PC-3 (cell line): Measurements from ENCODE around the gene PIK3C3. TPM values are rescaled to one million over a fixed set of nuclear protein-coding genes. Genes with fewer than 3 reads are reported as not detected.

Source experiments
- ATAC-seq: fragments of 200-7000 bp; cut with Tn5 transposase; 2 replicates; pipeline ENCODE4 v1.9.1; 2020; ENCODE audit warnings: mild to moderate bottlenecking, moderate library complexity
- BruUV-seq: library from RNA; stranded (reverse); fragments of 400-500 nt; replicated peaks from 2 replicates; lab custom pipeline; 2021; lab: Mats Ljungman, UMichigan
- CTCF ChIA-PET: fragments of 300-600 bp; sonication (Branson Sonifier 250); formaldehyde crosslinking; loops from one replicate; lab custom pipeline; 2022; ENCODE audit warnings: antibody characterized with exemption; lab: Charles Lee
- POLR2A ChIA-PET: fragments of 300-600 bp; sonication (Branson Sonifier 250); formaldehyde crosslinking; loops from one replicate; lab custom pipeline; 2022; ENCODE audit warnings: antibody characterized with exemption; ENCODE audit not compliant: unreplicated experiment; lab: Charles Lee
- DNase-seq: peaks from one replicate; pipeline ENCODE4 v3.0.0-alpha.2; 2015
- H2AFZ ChIP-seq: fragments of 300-600 bp; sonication (generic); 2 replicates; pipeline ENCODE4 v1.6.0; 2016; ENCODE audit warnings: antibody characterized with exemption, low read length
- H3F3A ChIP-seq: fragments of 300-600 bp; sonication (generic); one replicate; pipeline ENCODE4 v1.6.0; 2017; ENCODE audit warnings: antibody characterized with exemption, low read length, control low read depth, mild to moderate bottlenecking; ENCODE audit not compliant: unreplicated experiment
- H3K27ac ChIP-seq: fragments of 300-600 bp; sonication (generic); 2 replicates; pipeline ENCODE4 v1.5.1; 2016; ENCODE audit warnings: mild to moderate bottlenecking, low read length
- H3K27me3 ChIP-seq: fragments of 300-600 bp; sonication (generic); 2 replicates; pipeline ENCODE4 v1.6.1; 2016; ENCODE audit warnings: low read length, mixed read lengths
- H3K36me3 ChIP-seq: fragments of 300-600 bp; sonication (generic); 2 replicates; pipeline ENCODE4 v1.6.1; 2016; ENCODE audit warnings: low read depth, mixed run types, low read length, mixed read lengths
- H3K4me1 ChIP-seq: fragments of 300-600 bp; sonication (generic); 2 replicates; pipeline ENCODE4 v1.5.1; 2016; ENCODE audit warnings: low read length; ENCODE audit not compliant: insufficient read depth
- H3K4me2 ChIP-seq: fragments of 300-600 bp; sonication (generic); 2 replicates; pipeline ENCODE4 v1.6.0; 2016; ENCODE audit warnings: low read length
- H3K4me3 ChIP-seq: fragments of 300-600 bp; sonication (generic); 2 replicates; pipeline ENCODE4 v1.5.1; 2016; ENCODE audit warnings: mild to moderate bottlenecking, low read length, mixed read lengths
- H3K79me2 ChIP-seq: fragments of 300-600 bp; sonication (generic); 2 replicates; pipeline ENCODE4 v1.6.1; 2017; ENCODE audit warnings: low read length, mixed read lengths
- H3K9ac ChIP-seq: fragments of 300-600 bp; sonication (generic); 2 replicates; pipeline ENCODE4 v1.6.0; 2016; ENCODE audit warnings: mild to moderate bottlenecking, low read length
- H3K9me2 ChIP-seq: fragments of 300-600 bp; sonication (generic); replicated peaks from 2 replicates; pipeline ENCODE4 v1.6.1; 2016; ENCODE audit warnings: mixed run types, low read length, mixed read lengths
- H3K9me3 ChIP-seq: fragments of 300-600 bp; sonication (generic); 2 replicates; pipeline ENCODE4 v1.6.1; 2016; ENCODE audit warnings: low read length, mixed read lengths
- H4K20me1 ChIP-seq: fragments of 300-600 bp; sonication (generic); 2 replicates; pipeline ENCODE4 v1.6.1; 2016; ENCODE audit warnings: low read length, mixed read lengths
- CTCF ChIP-seq: fragments of 300-600 bp; sonication (generic); conservative IDR thresholded peaks from 2 replicates; pipeline ENCODE4 v1.5.1; 2017; ENCODE audit warnings: antibody characterized with exemption, low read depth, mild to moderate bottlenecking, low read length
- EZH2 ChIP-seq: fragments of 300-600 bp; sonication (generic); IDR thresholded peaks from one replicate; pipeline ENCODE4 v1.6.1; 2017; ENCODE audit warnings: antibody characterized with exemption, mild to moderate bottlenecking, low read length; ENCODE audit not compliant: unreplicated experiment
- EZH2phosphoT487 ChIP-seq: fragments of 300-600 bp; sonication (generic); IDR thresholded peaks from 2 replicates; pipeline ENCODE4 v1.6.1; 2018; ENCODE audit warnings: mild to moderate bottlenecking, antibody characterized with exemption, low read length, borderline replicate concordance
- intact Hi-C: fragments of 100-400 bp; cut with micrococcal nuclease; formaldehyde crosslinking; loops from 2 replicates; pipeline ENCODE4 v1.9.0; 2023
- total RNA-seq: library from RNA; depleted of rRNA; stranded (reverse); fragments of >200 nt; gene quantifications from 2 replicates; pipeline ENCODE4 v1.2.3, GENCODE V29; 2014

PIK3C3 gene
- total RNA-seq, 1 experiment from 2014 or later, result 25.9 TPM

DNA sequence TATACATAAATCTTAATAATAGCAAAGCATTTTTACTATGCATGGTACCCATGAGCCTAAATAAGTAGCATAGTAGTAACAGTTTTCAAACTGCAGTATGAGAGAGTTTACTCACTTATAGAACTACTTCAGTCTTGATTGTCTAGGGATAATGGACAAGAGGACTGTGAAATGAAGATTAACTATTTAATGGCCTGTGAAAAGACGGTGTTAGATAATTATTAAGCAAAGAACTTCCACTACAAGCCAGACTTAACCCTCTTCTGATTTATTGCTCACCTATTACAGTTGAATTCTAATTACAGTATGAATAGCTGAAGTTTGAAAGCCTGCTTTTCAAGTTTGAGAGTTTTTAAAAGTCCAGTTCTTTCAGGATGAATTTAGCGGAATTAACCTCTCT, 18.9 kb downstream of the PIK3C3 start:
- intact Hi-C loops, result no loop called here
- Histone ChIP-seq H3K4me1 (no peaks in the 10 kb centered on the region), H3K79me2 (no peaks in the 10 kb centered on the region), H3K36me3 (no peaks in the 10 kb centered on the region), H2AFZ (no peak overlapping the region), H3K4me2 (no peak overlapping the region), H3K27ac (no peak overlapping the region), H3K27me3 (no peaks in the 10 kb centered on the region), H3K4me3 (no peak overlapping the region), H4K20me1 (no peaks in the 10 kb centered on the region), H3K9me2 (no peaks in the 10 kb centered on the region), H3K9me3 (no peaks in the 10 kb centered on the region), H3K9ac (no peak overlapping the region), H3F3A (no peaks in the 10 kb centered on the region)
- DNase-seq (no peak), ATAC-seq (no peak)
- BruUV-seq, result no TSS peak
- TF ChIP-seq EZH2phosphoT487 (no peak), EZH2 (no peak), CTCF (no peak)
- ChIA-PET POLR2A (no interaction called here), CTCF (no interaction called here)

DNA sequence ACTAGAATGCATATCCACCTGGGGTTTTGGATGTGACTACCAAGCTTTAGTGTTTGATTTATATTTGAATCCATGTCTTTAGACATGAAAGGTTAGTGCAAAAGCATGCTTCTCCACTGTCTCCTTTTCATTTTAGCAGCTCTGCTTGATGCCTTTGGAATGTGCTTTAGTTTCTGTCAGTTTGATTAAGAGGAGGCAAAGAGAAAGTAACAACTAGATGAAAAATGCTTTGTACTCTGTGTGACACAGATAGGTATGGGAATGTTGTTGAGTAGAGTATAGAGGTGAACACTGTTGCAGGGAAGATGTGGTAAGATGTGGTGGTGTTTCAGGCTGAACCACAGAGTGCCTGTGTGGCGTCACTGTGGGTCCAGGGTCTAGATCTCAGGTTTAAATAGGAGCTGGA, 19.8 kb downstream of the PIK3C3 start:
- no peak for TF ChIP-seq EZH2
- no peak for TF ChIP-seq EZH2phosphoT487
- ATAC-seq, result no peak
- H3K27me3 ChIP-seq, result no peaks in the 10 kb centered on the region
- BruUV-seq, result no TSS peak
- H3K4me3 ChIP-seq, result no peak overlapping the region
- no peaks in the 10 kb centered on the region for H3K4me1 ChIP-seq
- H3K4me2 ChIP-seq, result no peak overlapping the region
- no peak for DNase-seq
- CTCF ChIA-PET, result no interaction called here
- H3K9me3 ChIP-seq, result no peaks in the 10 kb centered on the region
- no peak overlapping the region for H3K9ac ChIP-seq
- H3K36me3 ChIP-seq, result no peaks in the 10 kb centered on the region
- H3K9me2 ChIP-seq, result no peaks in the 10 kb centered on the region
- H3K79me2 ChIP-seq, result no peaks in the 10 kb centered on the region
- H3F3A ChIP-seq, result no peaks in the 10 kb centered on the region
- no peak overlapping the region for H2AFZ ChIP-seq
- no peaks in the 10 kb centered on the region for H4K20me1 ChIP-seq
- intact Hi-C loops, result no loop called here
- no peak overlapping the region for H3K27ac ChIP-seq
- POLR2A ChIA-PET, result no interaction called here

- Histone ChIP-seq H3F3A (no peaks in the 10 kb centered on the region), H4K20me1 (no peaks in the 10 kb centered on the region), H3K4me2 (no peak overlapping the region), H3K4me3 (no peak overlapping the region), H3K9me2 (no peaks in the 10 kb centered on the region), H3K9me3 (no peaks in the 10 kb centered on the region), H3K9ac (no peak overlapping the region), H3K79me2 (no peaks in the 10 kb centered on the region), H3K27ac (no peak overlapping the region), H3K36me3 (no peaks in the 10 kb centered on the region), H3K27me3 (no peaks in the 10 kb centered on the region), H3K4me1 (no peaks in the 10 kb centered on the region), H2AFZ (no peak overlapping the region)
- intact Hi-C loops, result no loop called here
- CTCF ChIA-PET, result no interaction called here
- no peak for TF ChIP-seq EZH2
- TF ChIP-seq CTCF, result no peak
- TF ChIP-seq EZH2phosphoT487, result no peak
- BruUV-seq, result no TSS peak
- DNase-seq (no peak), ATAC-seq (no peak)
- POLR2A ChIA-PET, result no interaction called here
These were observed 20.2 kb downstream of the PIK3C3 start for GRCh38 chr18:41975284-41975683.
